GM18907 (cell line): ENCODE measurements around the gene NHSL2.

Source experiments
- ATAC-seq: cut with Tn5 transposase; IDR thresholded peaks from one replicate; pipeline ENCODE4 v1.9.1; 2021; ENCODE audit warnings: mild to moderate bottlenecking, moderate library complexity; ENCODE audit not compliant: unreplicated experiment

NHSL2 gene

GRCh38 chrX:71989768-71990426 is 79.3 kb downstream of the NHSL2 start:
- ATAC-seq, result no peak

DNA sequence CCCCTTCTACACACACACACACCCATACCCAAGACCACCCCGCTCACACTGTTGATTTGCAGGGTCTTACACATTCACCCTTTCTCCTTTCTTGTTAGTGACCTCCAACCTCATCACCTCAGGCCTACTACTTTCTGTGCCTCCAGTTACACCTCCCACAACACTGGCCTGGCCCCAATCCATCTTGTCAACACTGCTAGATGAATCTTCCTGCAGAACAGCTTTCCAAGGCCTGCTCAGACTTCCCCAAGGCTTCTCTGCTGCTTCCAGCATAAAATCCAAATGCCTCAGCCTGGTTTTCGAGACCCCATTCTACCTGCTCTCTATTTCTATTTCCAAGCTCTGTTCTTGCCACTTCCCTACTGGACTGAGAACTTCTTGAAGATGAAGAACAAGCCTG is 79.9 kb downstream of the NHSL2 start:
- ATAC-seq, result no peak

GRCh38 chrX:71991164-71991563 is 80.5 kb downstream of the NHSL2 start:
- no peak for ATAC-seq

GRCh38 chrX:71992711-71993110 is 82.1 kb downstream of the NHSL2 start:
- no peak for ATAC-seq

DNA sequence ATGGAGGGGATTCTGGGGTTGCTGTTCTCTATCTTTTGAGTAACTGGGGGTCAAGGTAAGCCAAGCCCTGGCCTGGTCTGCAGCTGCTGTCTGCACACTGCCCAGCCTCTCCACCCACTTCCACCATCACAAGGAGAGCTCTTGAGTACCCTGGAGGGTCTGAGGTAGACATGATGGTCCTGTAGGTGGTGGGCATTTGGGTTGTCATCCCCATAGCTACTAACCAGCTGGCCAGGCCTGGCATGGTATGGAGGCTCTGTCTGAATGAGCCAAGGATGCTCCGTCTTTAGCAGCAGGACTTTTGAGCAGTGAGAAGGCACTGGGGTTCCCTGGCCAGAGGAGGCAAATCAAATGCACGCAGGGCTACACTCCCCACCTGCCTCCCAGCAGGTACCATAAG is 82.7 kb downstream of the NHSL2 start:
- no peak for ATAC-seq

- no peak for ATAC-seq
Measured at GRCh38 chrX:71994601-71995000, 84.0 kb downstream of the NHSL2 start.

DNA sequence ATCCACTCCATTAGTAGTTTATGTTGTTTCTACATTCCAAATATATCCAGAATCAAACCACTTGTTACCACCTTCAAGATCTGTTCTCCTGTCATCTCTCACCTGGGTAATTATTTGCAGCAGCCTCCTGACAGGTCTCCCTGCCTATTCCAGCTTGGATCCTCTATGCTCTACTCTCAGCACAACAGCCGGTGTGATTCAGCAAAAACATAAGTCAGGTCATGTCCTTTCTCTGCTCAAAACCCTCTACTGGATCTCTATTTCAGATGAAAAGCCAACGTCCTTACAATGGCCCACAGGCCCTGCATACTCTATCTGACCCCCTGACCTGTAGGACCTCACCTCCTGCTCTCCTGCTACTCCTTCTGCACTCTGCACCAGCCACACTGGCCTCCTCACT is 84.5 kb downstream of the NHSL2 start:
- no peak for ATAC-seq

GRCh38 chrX:71996136-71996535 is 85.5 kb downstream of the NHSL2 start:
- ATAC-seq, result no peak

DNA sequence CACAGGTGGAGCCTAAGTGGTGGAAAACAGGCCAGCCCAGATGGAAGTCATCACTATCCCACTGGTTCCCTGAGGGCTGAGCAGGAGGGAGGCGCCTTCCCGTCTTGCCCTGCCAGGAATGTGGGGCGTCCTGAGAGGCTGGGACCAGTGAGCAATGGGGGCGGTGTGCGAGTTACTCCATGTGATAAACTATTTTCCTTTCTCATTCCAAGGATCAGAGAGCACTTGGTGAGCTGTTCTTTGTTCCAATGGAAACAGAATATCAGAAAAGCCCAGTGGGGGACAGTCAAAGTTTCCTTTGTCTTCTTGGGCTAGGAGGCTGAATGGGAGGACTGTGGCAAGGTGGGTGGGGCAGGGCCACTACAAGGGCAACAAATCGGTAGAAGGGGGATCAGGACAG is 86.2 kb downstream of the NHSL2 start:
- no peak for ATAC-seq

GRCh38 chrX:71997320-71997719 is 86.7 kb downstream of the NHSL2 start:
- ATAC-seq, result no peak

GRCh38 chrX:71998836-71999509 is 88.3 kb downstream of the NHSL2 start:
- ATAC-seq, result peak; percentile 60

DNA sequence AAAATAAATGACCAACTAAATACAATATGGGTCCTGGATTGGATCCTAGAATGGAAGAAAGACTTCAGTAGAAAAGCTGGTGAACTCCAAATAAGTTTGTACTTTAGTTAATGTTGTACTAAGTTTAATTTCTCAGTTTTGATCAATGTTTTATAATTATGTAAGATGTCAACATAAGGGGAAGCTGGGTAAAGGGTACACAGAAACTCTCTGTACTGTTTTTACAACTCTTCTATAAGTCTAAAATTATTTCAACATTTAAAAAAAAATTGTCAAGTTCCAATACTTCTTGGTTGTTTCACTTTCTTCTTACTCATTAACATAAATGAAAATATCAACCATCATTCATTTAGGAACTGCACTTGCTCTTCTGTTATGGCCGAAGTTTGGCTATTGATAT is 88.9 kb downstream of the NHSL2 start:
- no peak for ATAC-seq

DNA sequence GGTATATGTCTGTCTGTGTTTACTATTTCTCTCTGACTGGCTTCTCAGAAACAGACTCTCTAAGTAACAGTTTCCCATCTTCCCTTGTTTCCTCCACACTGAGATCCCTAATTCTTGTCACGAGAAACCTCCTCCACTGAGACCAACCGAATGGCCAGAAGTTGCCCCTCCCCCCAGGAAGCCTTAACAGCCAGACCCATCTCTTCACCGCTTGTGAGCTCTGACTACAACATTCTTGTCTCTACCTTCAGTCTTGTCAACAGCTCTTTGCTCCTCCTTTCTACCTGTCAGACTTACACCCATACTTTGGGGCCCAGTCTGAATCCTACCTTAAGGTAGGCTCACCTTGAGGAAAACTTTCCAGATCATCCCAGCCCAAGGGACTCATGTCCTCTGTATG is 90.8 kb downstream of the NHSL2 start:
- ATAC-seq, result no peak

GRCh38 chrX:72001906-72002305 is 91.3 kb downstream of the NHSL2 start:
- ATAC-seq, result no peak

DNA sequence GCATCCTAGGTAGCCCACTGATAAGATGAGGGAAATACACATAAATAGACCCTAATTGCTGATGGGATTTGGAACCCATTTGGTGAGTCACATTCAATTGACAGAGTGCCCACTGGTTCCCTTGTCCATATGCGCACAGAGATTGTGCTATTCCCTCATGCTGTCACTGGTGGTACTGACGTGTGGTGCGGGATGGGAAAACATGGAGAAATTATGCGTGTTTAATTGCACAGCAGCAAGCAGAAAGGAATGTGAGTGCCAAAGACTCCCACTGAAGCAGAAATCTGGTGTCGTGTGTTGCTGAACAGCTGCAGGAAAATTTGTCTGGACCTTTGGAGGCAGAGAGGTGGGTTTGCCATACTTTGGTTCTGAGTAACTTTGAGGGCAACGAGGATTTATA is 92.2 kb downstream of the NHSL2 start:
- ATAC-seq, result no peak

DNA sequence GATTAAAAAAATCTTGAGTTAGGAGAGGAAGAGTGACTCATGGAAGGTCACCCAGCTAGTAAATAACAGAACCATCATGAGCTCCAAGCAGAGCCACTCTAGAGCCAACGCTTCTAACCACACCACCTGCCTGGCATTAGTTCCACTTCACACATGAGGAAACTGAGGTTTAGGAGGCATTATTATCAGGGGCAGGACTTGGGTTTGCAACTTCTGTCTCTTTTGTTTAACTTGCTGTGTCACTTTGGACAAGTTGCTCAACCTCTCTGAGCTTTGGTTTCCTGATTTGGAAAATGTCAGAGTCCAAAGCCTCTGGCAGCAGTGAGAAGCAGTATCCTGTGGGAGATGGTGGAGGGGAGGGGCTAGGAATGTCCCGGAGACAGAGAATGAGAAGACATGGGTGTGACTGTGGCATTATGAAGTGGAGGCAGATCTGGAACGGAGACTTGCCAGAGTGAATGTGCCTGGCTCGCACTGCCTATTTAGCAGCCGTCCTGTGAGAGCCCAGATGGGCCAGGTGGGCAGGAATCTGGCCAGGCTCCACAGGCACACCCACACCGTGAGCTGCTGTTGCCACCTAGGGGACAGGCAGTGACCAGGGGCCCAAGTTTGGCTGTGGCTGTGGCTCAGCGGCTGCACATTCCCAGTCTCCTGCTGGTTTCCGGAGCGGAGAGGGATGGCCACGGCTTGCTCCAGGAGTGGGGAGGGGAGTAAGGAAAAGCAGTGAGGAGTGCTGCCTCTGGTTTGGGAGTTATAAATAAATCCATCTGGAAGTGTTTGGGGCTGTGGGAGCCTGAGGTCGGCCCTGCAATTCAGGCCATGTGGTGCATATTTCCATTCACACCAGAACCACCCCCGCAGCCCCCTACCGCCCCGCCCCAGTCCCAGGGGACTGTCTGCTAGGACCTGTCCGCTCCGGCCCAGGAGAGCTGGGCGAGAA is 93.4 kb downstream of the NHSL2 start:
- no peak for ATAC-seq

DNA sequence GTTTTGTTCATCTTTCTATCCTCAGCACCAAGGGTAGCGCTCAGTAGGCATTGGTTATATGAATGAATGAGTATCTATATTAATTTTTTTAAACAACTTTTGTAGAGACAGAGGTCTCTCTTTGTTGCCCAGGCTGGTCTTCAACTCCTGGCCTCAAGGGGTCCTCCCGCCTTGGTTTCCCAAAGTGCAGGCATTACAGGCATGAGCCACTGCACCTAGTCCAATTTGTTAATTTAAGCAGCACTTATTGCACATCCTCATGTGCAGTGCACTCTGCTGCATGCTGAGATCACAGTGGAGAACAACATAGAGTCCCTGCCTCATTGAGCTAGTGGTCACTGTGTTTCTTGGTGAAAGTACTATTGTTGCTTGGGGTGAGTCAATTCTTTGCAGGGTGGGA is 94.4 kb downstream of the NHSL2 start:
- ATAC-seq, result no peak

DNA sequence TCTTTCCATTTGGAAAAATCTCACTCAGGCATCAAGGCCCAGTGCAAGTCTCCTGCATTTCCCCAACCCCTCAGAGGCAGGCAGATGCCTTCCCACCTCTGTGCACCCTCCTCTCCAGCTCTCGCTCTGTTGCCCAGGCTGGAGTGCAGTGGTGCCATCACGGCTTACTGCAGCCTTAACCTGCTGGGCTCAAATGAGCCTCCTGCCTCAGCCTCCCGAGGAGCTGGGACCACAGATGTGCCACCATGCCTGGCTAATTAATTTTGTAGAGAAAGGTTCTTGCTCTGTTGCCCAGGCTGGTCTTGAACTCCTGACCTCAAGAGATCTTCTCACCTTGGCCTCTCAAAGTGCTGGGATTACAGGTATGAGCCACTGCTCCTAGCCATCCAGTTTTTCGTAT is 95.8 kb downstream of the NHSL2 start:
- ATAC-seq, result no peak

DNA sequence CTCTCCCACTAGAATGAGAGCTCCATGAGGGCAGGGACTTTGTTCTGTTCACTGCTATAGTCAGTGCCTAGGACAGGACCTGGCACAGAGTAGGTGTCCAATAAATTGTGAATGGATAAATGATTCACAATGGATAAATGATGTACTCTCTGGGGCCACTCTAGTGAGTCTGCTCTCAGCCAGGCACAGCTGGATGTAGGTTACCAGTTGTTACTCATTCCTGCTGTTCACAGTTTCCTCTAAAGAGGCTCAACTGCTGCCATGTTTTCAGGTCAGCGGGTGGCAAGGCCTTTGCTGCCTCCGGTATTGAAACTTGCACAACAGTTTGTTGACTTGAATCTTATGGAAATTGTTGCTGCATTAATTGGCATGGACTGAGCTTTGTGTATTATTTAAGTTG is 99.1 kb downstream of the NHSL2 start:
- ATAC-seq, result no peak

GRCh38 chrX:72011734-72012133 is 101.1 kb downstream of the NHSL2 start:
- ATAC-seq, result no peak

GRCh38 chrX:72015383-72015782 is 104.7 kb downstream of the NHSL2 start:
- ATAC-seq, result no peak
